OCI-LY1 (cell line): ENCODE measurements around the gene PCSK6.

Experiments used
- EZH2 ChIP-seq: fragments of 200-600 bp; sonication (generic), shearing (Covaris generic); IDR thresholded peaks from 2 replicates; pipeline ENCODE4 v1.8.0; 2017; ENCODE audit warnings: borderline replicate concordance, mixed run types, mild to moderate bottlenecking, antibody characterized with exemption, low read length, moderate library complexity, mixed read lengths
- TF ChIP-seq, protein P1 (sequence below): fragments of 200-600 bp; sonication (generic), shearing (Covaris generic); IDR thresholded peaks from 2 replicates; pipeline ENCODE4 v1.5.1; 2017; ENCODE audit warnings: mild to moderate bottlenecking, antibody characterized with exemption, low read length, moderate library complexity, mixed read lengths

DNA sequence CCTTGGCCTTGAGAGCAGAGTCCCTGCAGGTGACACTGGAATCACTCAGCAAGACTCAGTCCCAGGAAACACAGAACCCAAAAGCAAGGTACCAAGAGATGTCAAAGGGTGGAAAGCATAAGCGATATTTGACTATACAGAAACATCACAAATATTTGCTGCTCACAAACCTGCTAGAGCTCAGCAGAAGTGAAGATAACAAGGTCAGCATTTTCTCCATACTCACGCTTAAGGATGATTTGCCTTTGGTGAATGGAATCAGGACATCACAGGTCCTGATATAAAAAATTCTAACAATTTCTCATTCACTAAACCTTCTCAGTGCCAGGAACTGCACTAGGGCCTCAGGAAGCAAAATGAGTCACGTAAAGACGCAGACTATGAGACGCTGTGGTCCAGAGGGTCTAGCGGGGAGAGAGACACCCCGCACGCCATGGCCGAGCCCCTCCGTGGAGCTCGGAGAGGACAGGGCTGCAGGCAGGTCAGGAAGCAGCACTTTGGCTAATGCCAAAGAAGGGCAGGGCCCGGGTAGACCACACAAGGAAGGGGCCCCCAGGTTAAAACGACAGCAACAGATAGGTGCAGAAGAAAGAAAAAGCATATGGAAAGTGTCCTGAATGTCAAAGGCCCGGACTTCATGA lies 10.7 kb downstream of the PCSK6 start:
- TF ChIP-seq, protein P1, sequence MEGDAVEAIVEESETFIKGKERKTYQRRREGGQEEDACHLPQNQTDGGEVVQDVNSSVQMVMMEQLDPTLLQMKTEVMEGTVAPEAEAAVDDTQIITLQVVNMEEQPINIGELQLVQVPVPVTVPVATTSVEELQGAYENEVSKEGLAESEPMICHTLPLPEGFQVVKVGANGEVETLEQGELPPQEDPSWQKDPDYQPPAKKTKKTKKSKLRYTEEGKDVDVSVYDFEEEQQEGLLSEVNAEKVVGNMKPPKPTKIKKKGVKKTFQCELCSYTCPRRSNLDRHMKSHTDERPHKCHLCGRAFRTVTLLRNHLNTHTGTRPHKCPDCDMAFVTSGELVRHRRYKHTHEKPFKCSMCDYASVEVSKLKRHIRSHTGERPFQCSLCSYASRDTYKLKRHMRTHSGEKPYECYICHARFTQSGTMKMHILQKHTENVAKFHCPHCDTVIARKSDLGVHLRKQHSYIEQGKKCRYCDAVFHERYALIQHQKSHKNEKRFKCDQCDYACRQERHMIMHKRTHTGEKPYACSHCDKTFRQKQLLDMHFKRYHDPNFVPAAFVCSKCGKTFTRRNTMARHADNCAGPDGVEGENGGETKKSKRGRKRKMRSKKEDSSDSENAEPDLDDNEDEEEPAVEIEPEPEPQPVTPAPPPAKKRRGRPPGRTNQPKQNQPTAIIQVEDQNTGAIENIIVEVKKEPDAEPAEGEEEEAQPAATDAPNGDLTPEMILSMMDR = no peak
- TF ChIP-seq EZH2 = no peak
